CD14-positive monocyte (primary cell): ENCODE data around the gene PLBD2. TPM values are rescaled to one million over a fixed set of nuclear protein-coding genes. Genes with fewer than 3 reads are reported as not detected.
A peak's percentile ranks its signal among the peaks of the same experiment; 100 is the strongest.

ENCODE experiments used
- DNase-seq, 3 donors: peaks; one replicate each; pipeline ENCODE4 v3.0.0-alpha.2; 2011 to 2022
- H2AFZ ChIP-seq: 2 replicates; pipeline ENCODE4 v1.6.0; 2012; ENCODE audit warnings: mild to moderate bottlenecking, low read depth, low read length, inconsistent platforms; ENCODE audit not compliant: insufficient read depth, poor library complexity, severe bottlenecking
- H3K27ac ChIP-seq, 2 donors: 1 replicate in 1 of 2; 2 replicates in 1 of 2; pipeline ENCODE4 v1.5.1; 2012 to 2013; ENCODE audit warnings: low read length in 2 of 2, control low read depth in 1 of 2, inconsistent platforms in 1 of 2, low read depth in 1 of 2, mild to moderate bottlenecking in 1 of 2
- H3K27me3 ChIP-seq, 2 donors: one replicate each; pipeline versions ENCODE4 v1.6.0 to v1.6.1; 2011 to 2013; ENCODE audit warnings: low read length in 2 of 2; ENCODE audit not compliant: control insufficient read depth in 2 of 2, insufficient read depth in 2 of 2
- H3K36me3 ChIP-seq, 2 donors: replicated peaks in 1 of 2; 1 replicate in 1 of 2; 2 replicates in 1 of 2; pipeline versions ENCODE4 v1.5.1 to v1.6.1; 2012 to 2013; ENCODE audit warnings: low read length in 2 of 2, control low read depth in 1 of 2, inconsistent platforms in 1 of 2, mild to moderate bottlenecking in 1 of 2; ENCODE audit not compliant: insufficient read depth in 2 of 2, control insufficient read depth in 1 of 2
- H3K4me1 ChIP-seq, 2 donors: 1 replicate in 1 of 2; 2 replicates in 1 of 2; pipeline versions ENCODE4 v1.5.1 to v1.6.1; 2012 to 2013; ENCODE audit warnings: low read length in 2 of 2, control low read depth in 1 of 2, inconsistent platforms in 1 of 2, mild to moderate bottlenecking in 1 of 2, moderate library complexity in 1 of 2; ENCODE audit not compliant: insufficient read depth in 2 of 2, control insufficient read depth in 1 of 2
- H3K4me2 ChIP-seq: replicated peaks from 2 replicates; pipeline ENCODE3; 2012; ENCODE audit warnings: low read length, moderate library complexity, mild to moderate bottlenecking; ENCODE audit not compliant: poor library complexity, severe bottlenecking; ENCODE audit errors: extremely low read depth
- H3K4me3 ChIP-seq, 3 experiments: fragments of 200-600 bp in 1 of 3; sonication (generic) in 1 of 3; replicated peaks in 1 of 3; 1 replicate in 2 of 3; 2 replicates in 1 of 3; pipeline ENCODE4 v1.5.1; 2011 to 2013; ENCODE audit warnings: low read length in 3 of 3, mild to moderate bottlenecking in 3 of 3, control low read depth in 2 of 3, low read depth in 2 of 3, inconsistent platforms in 1 of 3, moderate library complexity in 1 of 3
- H3K79me2 ChIP-seq: 2 replicates; pipeline ENCODE4 v1.6.0; 2012; ENCODE audit warnings: mild to moderate bottlenecking, control low read depth, inconsistent platforms, low read length, moderate library complexity; ENCODE audit not compliant: insufficient read depth
- H3K9ac ChIP-seq: 2 replicates; pipeline ENCODE4 v1.6.0; 2017; ENCODE audit warnings: low read length, mild to moderate bottlenecking; ENCODE audit not compliant: insufficient read depth, poor library complexity, severe bottlenecking
- H3K9me3 ChIP-seq, 2 donors: replicated peaks in 1 of 2; 1 replicate in 1 of 2; 2 replicates in 1 of 2; pipeline versions ENCODE4 v1.5.1 to v1.6.1; 2012 to 2013; ENCODE audit warnings: low read length in 2 of 2, control low read depth in 1 of 2; ENCODE audit not compliant: control insufficient read depth in 1 of 2, insufficient read depth in 1 of 2
- H4K20me1 ChIP-seq: 2 replicates; pipeline ENCODE4 v1.6.0; 2012; ENCODE audit warnings: mild to moderate bottlenecking, low read length, control low read depth, moderate library complexity; ENCODE audit not compliant: insufficient read depth
- H3K27ac Mint-ChIP-seq, 7 donors: one replicate each; pipeline ENCODE4 v1.8.0; 2020; ENCODE audit warnings: mild to moderate bottlenecking in 7 of 7, mixed read lengths in 7 of 7, moderate library complexity in 6 of 7, inconsistent platforms in 2 of 7
- H3K27me3 Mint-ChIP-seq, 3 donors: one replicate each; pipeline ENCODE4 v1.8.0; 2021 to 2022; ENCODE audit warnings: low read depth in 3 of 3, mild to moderate bottlenecking in 3 of 3, mixed read lengths in 3 of 3, moderate library complexity in 3 of 3, inconsistent platforms in 1 of 3
- H3K36me3 Mint-ChIP-seq, 2 donors: one replicate each; pipeline ENCODE4 v1.8.0; 2020; ENCODE audit warnings: mixed read lengths in 2 of 2, inconsistent platforms in 1 of 2, mild to moderate bottlenecking in 1 of 2
- H3K4me1 Mint-ChIP-seq: one replicate; pipeline ENCODE4 v1.8.0; 2020; ENCODE audit warnings: mild to moderate bottlenecking, mixed read lengths
- H3K4me3 Mint-ChIP-seq, 2 donors: one replicate each; pipeline ENCODE4 v1.8.0; 2020; ENCODE audit warnings: mild to moderate bottlenecking in 2 of 2, mixed read lengths in 2 of 2, moderate library complexity in 1 of 2
- H3K9me3 Mint-ChIP-seq, 7 donors: one replicate each; pipeline ENCODE4 v1.8.0; 2020 to 2022; ENCODE audit warnings: mixed read lengths in 7 of 7, mild to moderate bottlenecking in 6 of 7, moderate library complexity in 6 of 7, inconsistent platforms in 2 of 7
- WGBS: methylation state at CpG from one replicate; pipeline ENCODE4 v1.1.5; 2013; ENCODE audit warnings: missing lambda C conversion rate; ENCODE audit not compliant: insufficient coverage; 5-methylcytosine and 5-hydroxymethylcytosine counted together
- intact Hi-C, 2 donors: fragments of 100-400 bp; cut with micrococcal nuclease; formaldehyde crosslinking; loops; one replicate each; pipeline versions ENCODE4 v1.15.0 to v1.15.1; 2023
- polyA plus RNA-seq, 3 donors: library from polyadenylated mRNA; depleted of rRNA in 1 of 3; unstranded in 2 of 3; stranded (reverse) in 1 of 3; fragments of 300-500 nt in 2 of 3; fragments of >200 nt in 1 of 3; fragmentation: Illumina TruSeq in 2 of 3; gene quantifications; 1 replicate in 2 of 3; 2 replicates in 1 of 3; pipeline ENCODE4 v1.2.3, GENCODE V29; 2012 to 2021
- TF ChIP-seq, protein P1 (sequence below): fragments of 200-600 bp; IDR thresholded peaks from one replicate; pipeline ENCODE4 v1.8.0; 2022; ENCODE audit warnings: antibody characterized with exemption, mild to moderate bottlenecking

PLBD2 gene
- polyA plus RNA-seq, 3 donors: 8.5 to 12.4 (median 8.8) TPM

DNA sequence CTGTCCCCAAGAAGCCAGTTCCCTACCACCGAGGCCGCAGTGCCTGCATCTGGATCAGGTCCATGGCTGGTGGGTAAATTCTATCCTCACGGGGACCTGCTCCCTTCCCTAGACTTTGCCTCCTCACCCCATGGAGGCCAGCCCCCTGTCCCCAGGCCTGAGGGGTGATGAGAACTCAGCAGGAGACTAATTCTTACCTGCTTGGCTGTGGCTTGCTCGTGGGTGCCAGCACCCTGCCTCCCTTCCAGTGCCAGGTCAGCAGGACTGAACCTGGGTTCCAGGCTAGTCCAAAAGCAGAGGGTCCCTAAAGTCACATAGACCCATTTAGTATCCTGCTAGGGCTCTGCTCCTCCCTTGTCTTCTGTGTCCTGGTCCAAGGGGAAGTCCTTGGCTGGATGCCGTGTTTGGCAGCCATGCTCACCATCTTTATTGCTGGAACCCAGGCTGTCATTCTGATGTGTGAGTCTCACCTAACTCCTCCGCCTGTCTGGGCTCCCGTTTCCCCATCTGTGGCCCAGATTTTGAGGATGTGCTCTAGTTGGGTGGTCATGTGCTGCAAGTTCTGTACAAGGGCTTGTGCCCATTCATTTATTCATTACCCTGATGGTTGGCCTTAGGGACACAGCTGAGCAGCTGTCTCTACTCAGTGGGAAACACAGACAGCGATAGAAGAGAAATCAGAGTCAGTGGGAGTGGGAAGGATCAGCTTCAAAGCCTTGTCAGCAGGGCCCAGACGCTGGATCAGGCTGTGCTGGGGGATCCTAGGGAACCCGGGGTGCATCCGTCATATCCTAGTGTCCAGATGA, 949 bp downstream of the PLBD2 start:
- WGBS: 54% methylated on average over 11 of the region's 11 CpGs
- Histone ChIP-seq H3K36me3 (peaks cover 0 to 5% of the 10 kb centered on the region in 2 donors), H2AFZ (peak overlapping the region; percentile 95), H3K27me3 (no peaks in the 10 kb centered on the region), H3K9me3 (no peaks in the 10 kb centered on the region), H3K4me3 (peak overlapping the region; percentile 68 to 90 (median 86)), H3K79me2 (peaks cover 7% of the 10 kb centered on the region), H4K20me1 (peaks cover 26% of the 10 kb centered on the region), H3K4me2 (peak overlapping the region; percentile 90), H3K27ac (peak overlapping the region; percentile 11 to 82), H3K9ac (peak overlapping the region; percentile 82), H3K4me1 (peaks cover 32 to 33% of the 10 kb centered on the region in 2 donors)
- Mint-ChIP-seq H3K27ac (peak overlapping the region in 6 of 7 donors; percentile 26 to 86 (median 46)), H3K36me3 (peaks cover 14 to 16% of the 10 kb centered on the region in 2 donors), H3K27me3 (peaks cover 0 to 5% (median 3%) of the 10 kb centered on the region in 3 donors), H3K4me1 (peaks cover 34% of the 10 kb centered on the region), H3K9me3 (peaks cover 0 to under 1% (median 0%) of the 10 kb centered on the region in 7 donors), H3K4me3 (peak overlapping the region; percentile 89 to 92)
- TF ChIP-seq, protein P1, sequence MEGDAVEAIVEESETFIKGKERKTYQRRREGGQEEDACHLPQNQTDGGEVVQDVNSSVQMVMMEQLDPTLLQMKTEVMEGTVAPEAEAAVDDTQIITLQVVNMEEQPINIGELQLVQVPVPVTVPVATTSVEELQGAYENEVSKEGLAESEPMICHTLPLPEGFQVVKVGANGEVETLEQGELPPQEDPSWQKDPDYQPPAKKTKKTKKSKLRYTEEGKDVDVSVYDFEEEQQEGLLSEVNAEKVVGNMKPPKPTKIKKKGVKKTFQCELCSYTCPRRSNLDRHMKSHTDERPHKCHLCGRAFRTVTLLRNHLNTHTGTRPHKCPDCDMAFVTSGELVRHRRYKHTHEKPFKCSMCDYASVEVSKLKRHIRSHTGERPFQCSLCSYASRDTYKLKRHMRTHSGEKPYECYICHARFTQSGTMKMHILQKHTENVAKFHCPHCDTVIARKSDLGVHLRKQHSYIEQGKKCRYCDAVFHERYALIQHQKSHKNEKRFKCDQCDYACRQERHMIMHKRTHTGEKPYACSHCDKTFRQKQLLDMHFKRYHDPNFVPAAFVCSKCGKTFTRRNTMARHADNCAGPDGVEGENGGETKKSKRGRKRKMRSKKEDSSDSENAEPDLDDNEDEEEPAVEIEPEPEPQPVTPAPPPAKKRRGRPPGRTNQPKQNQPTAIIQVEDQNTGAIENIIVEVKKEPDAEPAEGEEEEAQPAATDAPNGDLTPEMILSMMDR: no peak
- intact Hi-C loops: loop anchor here (2.0 to 5.0 kb wide), 3 partner anchors 25 to 68 kb away; partner anchors contain the start of gene SLC8B1 (in 1 of the 2)
- DNase-seq: peak; percentile 10 to 28 (median 27)

DNA sequence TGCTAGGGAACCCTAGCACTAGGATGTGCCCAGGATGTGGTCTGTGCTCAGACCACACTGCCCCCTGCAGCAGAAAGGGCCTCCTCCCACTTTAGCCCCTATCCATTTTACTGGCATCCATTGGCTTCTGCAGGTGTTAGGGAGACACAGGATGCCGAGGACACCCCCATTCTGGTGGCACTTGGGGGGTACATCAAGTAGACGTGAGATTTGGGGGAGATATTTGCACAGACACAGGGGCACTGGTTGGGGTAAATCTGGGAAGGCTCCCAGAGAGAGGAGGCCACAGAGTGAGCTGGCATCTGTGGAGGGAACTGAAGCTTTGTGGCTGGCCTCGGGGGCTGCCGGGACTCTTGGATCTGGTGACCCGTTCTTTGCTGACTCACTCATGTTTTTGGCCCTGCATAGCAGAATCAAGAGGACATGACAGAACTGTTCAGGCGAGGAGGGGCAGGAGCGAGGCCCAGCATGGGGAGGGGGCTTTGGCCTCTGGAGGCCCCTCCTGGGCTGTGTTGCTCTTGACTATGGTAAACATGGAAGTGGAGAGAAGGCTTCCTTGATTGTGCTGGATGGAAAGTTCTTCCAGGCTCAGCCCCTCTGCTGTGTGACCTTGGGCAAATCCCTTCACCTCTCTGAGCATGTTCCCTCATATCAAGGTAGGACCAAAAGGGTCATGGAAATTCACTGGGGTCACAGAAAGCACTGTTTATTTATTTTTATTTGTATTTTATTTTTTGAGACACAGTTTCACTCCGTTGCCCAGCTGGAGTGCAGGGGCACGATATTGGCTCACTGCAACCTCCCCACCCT, 1.8 kb downstream of the PLBD2 start:
- Histone ChIP-seq H3K4me1 (peaks cover 32 to 33% of the 10 kb centered on the region in 2 donors), H3K27ac (no peak overlapping the region), H3K79me2 (peaks cover 7% of the 10 kb centered on the region), H3K9me3 (no peaks in the 10 kb centered on the region), H3K4me2 (peak overlapping the region; percentile 90), H3K9ac (no peak overlapping the region), H3K27me3 (no peaks in the 10 kb centered on the region), H3K4me3 (peak overlapping the region in 1 of 3 experiments; percentile 90), H4K20me1 (peaks cover 26% of the 10 kb centered on the region), H2AFZ (no peak overlapping the region), H3K36me3 (peaks cover 0 to 9% of the 10 kb centered on the region in 2 donors)
- WGBS: 44% methylated on average over 6 of the region's 9 CpGs
- Mint-ChIP-seq H3K9me3 (no peaks in the 10 kb centered on the region), H3K4me3 (peak overlapping the region; percentile 89 to 92), H3K36me3 (peaks cover 22 to 24% of the 10 kb centered on the region in 2 donors), H3K27ac (peak overlapping the region in 5 of 7 donors; percentile 19 to 60 (median 41)), H3K4me1 (peaks cover 34% of the 10 kb centered on the region), H3K27me3 (peaks cover 0 to 3% (median 3%) of the 10 kb centered on the region in 3 donors)
- TF ChIP-seq, protein P1: no peak
- peak in 2 of 3 donors; percentile 23 to 46 for DNase-seq
- intact Hi-C loops: loop anchor here (2.0 to 5.0 kb wide), 3 partner anchors 25 to 67 kb away; partner anchors contain the start of gene SLC8B1 (in 1 of the 2)
